ENCODE results near the gene DEGS1. TPM values are rescaled to one million over a fixed set of nuclear protein-coding genes. Genes with fewer than 3 reads are reported as not detected.

The DEGS1 gene
- total and polyA plus RNA-seq, 9 donors, result 35.7 to 113 (median 47.3) TPM

DNA sequence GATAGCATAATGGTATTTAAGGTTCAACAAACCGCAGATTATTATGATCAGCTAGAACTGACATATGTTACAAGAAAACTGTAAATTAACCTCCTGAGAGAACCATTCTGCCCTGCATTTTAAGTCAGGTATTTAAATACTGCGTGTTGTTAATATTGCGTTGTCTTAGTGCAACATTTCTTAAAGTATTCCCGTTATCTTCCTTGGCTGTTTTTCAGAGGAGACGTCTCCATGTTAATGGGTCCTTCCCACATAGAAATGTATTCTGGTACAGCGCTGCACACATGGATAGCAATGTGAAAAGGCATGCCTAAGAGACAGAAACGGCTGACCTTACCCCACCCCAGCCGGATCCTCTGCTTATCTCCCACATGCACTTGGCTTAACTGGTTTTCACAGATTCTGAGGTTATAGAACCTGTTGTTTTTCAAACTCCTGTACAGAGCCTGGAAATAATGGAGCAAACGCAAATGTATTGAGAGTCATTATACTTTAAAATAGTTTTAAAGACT, 22.8 kb upstream of the DEGS1 start:
- no peaks in the 10 kb centered on the region for H3K4me1 ChIP-seq (ENCODE audit: insufficient read depth)
- no peaks in the 10 kb centered on the region for H3K27me3 ChIP-seq
- H3K4me3 ChIP-seq, result no peak overlapping the region
- intact Hi-C loops (cut with DNase I), result no loop called here
- no peak for DNase-seq
- no peaks in the 10 kb centered on the region for H3K9me3 ChIP-seq
- WGBS, 3 donors, result 72 to 76% (median 75%) methylated on average over 9 of the region's 9 CpGs
- H3K36me3 ChIP-seq, result no peaks in the 10 kb centered on the region
- TF ChIP-seq EP300 (IDR thresholded peaks at IDR 0.05) (no peak), POLR2A (IDR thresholded peaks at IDR 0.05) (no peak)
- TF ChIP-seq, protein P1, sequence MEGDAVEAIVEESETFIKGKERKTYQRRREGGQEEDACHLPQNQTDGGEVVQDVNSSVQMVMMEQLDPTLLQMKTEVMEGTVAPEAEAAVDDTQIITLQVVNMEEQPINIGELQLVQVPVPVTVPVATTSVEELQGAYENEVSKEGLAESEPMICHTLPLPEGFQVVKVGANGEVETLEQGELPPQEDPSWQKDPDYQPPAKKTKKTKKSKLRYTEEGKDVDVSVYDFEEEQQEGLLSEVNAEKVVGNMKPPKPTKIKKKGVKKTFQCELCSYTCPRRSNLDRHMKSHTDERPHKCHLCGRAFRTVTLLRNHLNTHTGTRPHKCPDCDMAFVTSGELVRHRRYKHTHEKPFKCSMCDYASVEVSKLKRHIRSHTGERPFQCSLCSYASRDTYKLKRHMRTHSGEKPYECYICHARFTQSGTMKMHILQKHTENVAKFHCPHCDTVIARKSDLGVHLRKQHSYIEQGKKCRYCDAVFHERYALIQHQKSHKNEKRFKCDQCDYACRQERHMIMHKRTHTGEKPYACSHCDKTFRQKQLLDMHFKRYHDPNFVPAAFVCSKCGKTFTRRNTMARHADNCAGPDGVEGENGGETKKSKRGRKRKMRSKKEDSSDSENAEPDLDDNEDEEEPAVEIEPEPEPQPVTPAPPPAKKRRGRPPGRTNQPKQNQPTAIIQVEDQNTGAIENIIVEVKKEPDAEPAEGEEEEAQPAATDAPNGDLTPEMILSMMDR (IDR thresholded peaks at IDR 0.05), result no peak
- no peak overlapping the region for H3K27ac ChIP-seq

DNA sequence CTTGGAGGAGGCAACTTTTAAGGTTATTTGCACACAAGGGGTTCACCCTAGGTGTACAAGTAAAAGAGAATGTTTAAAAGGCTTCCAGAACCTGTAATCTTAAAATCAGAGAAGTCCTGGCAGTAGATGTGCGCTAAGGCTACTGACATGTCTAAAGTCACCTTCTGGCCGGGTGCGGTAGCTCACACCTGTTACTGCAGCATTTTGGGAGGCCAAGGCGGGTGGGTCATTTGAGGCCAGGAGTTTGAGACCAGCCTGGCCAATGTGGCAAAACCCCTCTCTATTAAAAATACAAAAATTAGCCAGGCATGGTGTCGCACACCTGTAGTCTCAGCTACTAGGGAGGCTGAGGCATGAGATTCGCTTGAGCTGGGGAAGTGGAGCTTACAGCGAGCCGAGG, 20.3 kb upstream of the DEGS1 start:
- intact Hi-C loops (cut with DNase I), result no loop called here
- no peak for DNase-seq

DNA sequence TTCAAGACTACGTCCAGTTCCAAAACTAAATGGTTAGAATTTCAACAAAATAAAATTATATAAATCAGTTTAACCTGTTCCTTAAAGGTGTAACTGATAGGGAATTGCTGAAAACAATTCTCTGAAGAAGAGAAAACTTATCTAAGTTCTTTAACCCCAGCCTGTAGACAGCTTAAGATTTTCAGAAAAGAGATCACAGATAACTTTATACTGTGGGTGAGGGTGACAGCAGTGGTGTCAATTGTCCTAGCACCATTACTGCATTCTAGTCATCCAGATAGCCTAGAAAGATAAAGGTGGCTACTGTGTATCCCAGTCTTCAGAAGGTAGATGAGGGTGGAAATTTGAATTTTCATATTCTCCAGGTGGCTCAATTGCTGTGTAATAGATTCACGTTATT, 19.7 kb upstream of the DEGS1 start:
- intact Hi-C loops (cut with DNase I), result no loop called here
- Histone ChIP-seq H3K9me3 (no peaks in the 10 kb centered on the region), H3K27ac (no peak overlapping the region), H3K27me3 (no peaks in the 10 kb centered on the region), H3K4me1 (ENCODE audit: insufficient read depth) (no peaks in the 10 kb centered on the region), H3K4me3 (no peak overlapping the region), H3K36me3 (no peaks in the 10 kb centered on the region)
- 45 to 48% (median 48%) methylated on average over 2 of the region's 2 CpGs for WGBS, 3 donors
- DNase-seq, result no peak
- TF ChIP-seq POLR2A (IDR thresholded peaks at IDR 0.05), result no peak
- TF ChIP-seq, protein P1 (IDR thresholded peaks at IDR 0.05), result no peak
- no peak for TF ChIP-seq EP300 (IDR thresholded peaks at IDR 0.05)

More for the DNA sequence above, 20.3 kb upstream of the DEGS1 start:
- Histone ChIP-seq H3K4me3 (no peak overlapping the region), H3K27ac (no peak overlapping the region), H3K9me3 (no peaks in the 10 kb centered on the region), H3K27me3 (no peaks in the 10 kb centered on the region), H3K36me3 (no peaks in the 10 kb centered on the region), H3K4me1 (ENCODE audit: insufficient read depth) (no peaks in the 10 kb centered on the region)
- TF ChIP-seq EP300 (IDR thresholded peaks at IDR 0.05) (no peak), POLR2A (IDR thresholded peaks at IDR 0.05) (no peak)
- TF ChIP-seq, protein P1 (IDR thresholded peaks at IDR 0.05), result no peak
- WGBS, 3 donors, result 94 to 98% (median 96%) methylated on average over 8 of the region's 8 CpGs

DNA sequence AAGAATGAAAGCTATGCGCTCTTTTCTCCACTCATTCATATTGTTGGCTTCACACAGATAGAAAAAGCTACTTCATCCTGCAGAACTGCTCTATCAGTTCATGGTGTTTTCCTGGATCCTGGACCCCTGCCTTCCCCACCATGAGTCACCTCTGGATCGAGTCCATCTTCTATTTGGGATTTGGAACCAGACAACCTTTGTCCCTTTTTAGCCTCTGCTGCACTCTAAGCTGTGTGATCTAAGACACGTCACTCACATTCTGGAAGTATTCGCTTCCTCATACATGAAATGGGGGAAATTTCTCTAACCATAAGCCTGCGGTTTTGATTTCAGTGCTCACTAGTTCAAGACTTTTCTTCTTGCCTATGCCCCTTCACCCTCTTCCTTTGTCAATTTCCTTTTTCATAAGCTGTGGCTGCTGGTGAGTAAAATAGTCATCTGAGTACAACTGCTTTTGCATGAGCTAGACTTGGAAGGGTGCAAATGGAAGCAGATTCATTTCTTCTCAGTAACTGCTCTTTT, 14.1 kb upstream of the DEGS1 start:
- DNase-seq, result peak in 3 of 5 donors; percentile 35 to 52 (median 51)
- intact Hi-C loops (cut with DNase I), result no loop called here

More for the DNA sequence above, 14.1 kb upstream of the DEGS1 start:
- Histone ChIP-seq H3K36me3 (no peaks in the 10 kb centered on the region), H3K27me3 (no peaks in the 10 kb centered on the region), H3K27ac (no peak overlapping the region), H3K4me1 (ENCODE audit: insufficient read depth) (peaks cover 3% of the 10 kb centered on the region), H3K4me3 (no peak overlapping the region), H3K9me3 (no peaks in the 10 kb centered on the region)
- TF ChIP-seq, protein P1 (IDR thresholded peaks at IDR 0.05), result no peak
- no peak for TF ChIP-seq EP300 (IDR thresholded peaks at IDR 0.05)
- TF ChIP-seq POLR2A (IDR thresholded peaks at IDR 0.05), result no peak
- 12 to 17% (median 12%) methylated on average over 5 of the region's 5 CpGs for WGBS, 3 donors

Measured in ovary (tissue), 9 donors.